ENCODE data around the gene MMEL1.
A peak's percentile ranks its signal among the peaks of the same experiment; 100 is the strongest.

Gene MMEL1

GRCh38 chr1:2561898-2562895 is 70.6 kb downstream of the MMEL1 start:
- no peak overlapping the region for H3K4me3 ChIP-seq (ENCODE audit: control insufficient read depth, low read depth, low read length)
- no peak for DNase-seq (ENCODE audit: low read depth)
- TF ChIP-seq CTCF (IDR thresholded peaks at IDR 0.05; ENCODE audit: control insufficient read depth, insufficient read depth, low read depth, low read length, missing control alignments) = peak; percentile 49

- DNase-seq (ENCODE audit: low read depth) = no peak
- TF ChIP-seq CTCF (IDR thresholded peaks at IDR 0.05; ENCODE audit: control insufficient read depth, insufficient read depth, low read depth, low read length, missing control alignments) = no peak
- no peak overlapping the region for H3K4me3 ChIP-seq (ENCODE audit: control insufficient read depth, low read depth, low read length)
Measured at GRCh38 chr1:2561446-2561845, 71.4 kb downstream of the MMEL1 start.

GRCh38 chr1:2560299-2561073 is 72.3 kb downstream of the MMEL1 start:
- H3K4me3 ChIP-seq (ENCODE audit: control insufficient read depth, low read depth, low read length) = no peak overlapping the region
- TF ChIP-seq CTCF (IDR thresholded peaks at IDR 0.05; ENCODE audit: control insufficient read depth, insufficient read depth, low read depth, low read length, missing control alignments) = no peak
- DNase-seq (ENCODE audit: low read depth) = no peak

- no peak for TF ChIP-seq CTCF (IDR thresholded peaks at IDR 0.05; ENCODE audit: control insufficient read depth, insufficient read depth, low read depth, low read length, missing control alignments)
- no peak for DNase-seq (ENCODE audit: low read depth)
- no peak overlapping the region for H3K4me3 ChIP-seq (ENCODE audit: control insufficient read depth, low read depth, low read length)
Measured at GRCh38 chr1:2559509-2560298, 73.1 kb downstream of the MMEL1 start.

- DNase-seq (ENCODE audit: low read depth) = no peak
- no peak overlapping the region for H3K4me3 ChIP-seq (ENCODE audit: control insufficient read depth, low read depth, low read length)
- no peak for TF ChIP-seq CTCF (IDR thresholded peaks at IDR 0.05; ENCODE audit: control insufficient read depth, insufficient read depth, low read depth, low read length, missing control alignments)
Measured at GRCh38 chr1:2558861-2559260, 74.0 kb downstream of the MMEL1 start.

GRCh38 chr1:2558420-2558819 is 74.4 kb downstream of the MMEL1 start:
- no peak for DNase-seq (ENCODE audit: low read depth)
- H3K4me3 ChIP-seq (ENCODE audit: control insufficient read depth, low read depth, low read length) = no peak overlapping the region
- no peak for TF ChIP-seq CTCF (IDR thresholded peaks at IDR 0.05; ENCODE audit: control insufficient read depth, insufficient read depth, low read depth, low read length, missing control alignments)
